NCI-H345 treated with DMSO at 0.1 percent for 48 hours (cell line): Measurements from ENCODE around the gene CUL7.
"Not testable (repeated sequence)": the region's sequence is repeated elsewhere in the genome, so short reads cannot be mapped to it uniquely, and the experiment has no call there.

Experiments used
- DNase-seq: peaks from one replicate; lab custom pipeline; 2025; ENCODE audit not compliant: unreplicated experiment; lab: John Stamatoyannopoulos, UW

CUL7 gene

DNA sequence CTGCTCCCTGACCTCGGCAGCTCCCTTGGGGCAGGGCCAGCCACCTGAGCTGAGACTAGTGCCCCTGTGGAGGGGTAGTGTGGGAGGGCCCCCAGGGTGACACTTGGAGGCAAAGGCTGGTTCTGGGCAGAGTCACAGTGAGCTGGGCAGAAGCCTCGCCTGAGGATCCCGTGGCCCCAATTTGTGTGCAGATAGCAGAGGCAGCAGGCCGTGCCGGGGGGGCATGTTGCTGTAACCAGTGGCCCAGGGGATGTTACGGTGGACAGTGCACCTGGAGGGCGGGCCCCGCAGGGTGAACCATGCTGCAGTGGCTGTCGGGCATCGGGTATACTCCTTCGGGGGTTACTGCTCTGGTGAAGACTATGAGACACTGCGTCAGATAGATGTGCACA is 36.7 kb downstream of the CUL7 start:
- no peak for DNase-seq

DNA sequence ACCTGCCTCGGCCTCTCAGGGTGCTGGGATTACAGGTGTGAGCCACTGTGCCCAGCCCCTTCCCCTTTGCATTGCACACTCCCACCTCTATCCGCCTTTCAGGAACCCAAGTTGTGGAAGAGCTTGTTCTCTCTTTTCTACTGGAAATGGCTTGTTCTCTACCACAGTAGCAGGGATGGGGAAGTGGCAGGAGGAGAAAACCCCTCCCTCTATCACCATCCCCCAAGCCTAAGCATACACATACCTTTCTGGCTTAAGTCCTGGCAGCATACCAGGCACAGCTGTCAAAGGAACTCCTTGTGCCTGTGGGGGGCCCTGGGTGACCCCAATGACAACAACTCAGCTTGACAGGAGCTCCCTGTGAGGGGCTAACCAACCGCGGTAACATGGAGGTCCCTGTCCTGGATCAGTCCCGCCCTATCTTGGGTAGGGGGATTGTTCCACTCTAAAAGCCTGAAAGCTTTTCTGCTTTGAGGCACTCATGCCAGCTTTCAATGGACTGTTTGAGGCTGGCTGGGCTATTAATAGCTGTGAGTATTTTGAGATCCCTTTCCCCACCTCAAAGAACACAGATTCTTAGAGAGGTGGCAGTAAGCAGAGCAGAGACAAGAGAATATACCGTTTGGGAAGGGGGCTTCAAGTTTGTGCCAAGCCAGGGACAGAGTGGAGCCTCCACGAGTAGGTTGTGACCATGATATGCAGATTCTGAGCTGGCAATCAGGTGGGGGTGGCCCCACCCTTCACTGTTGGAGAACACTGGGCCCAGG is 37.3 kb downstream of the CUL7 start:
- no peak for DNase-seq

DNA sequence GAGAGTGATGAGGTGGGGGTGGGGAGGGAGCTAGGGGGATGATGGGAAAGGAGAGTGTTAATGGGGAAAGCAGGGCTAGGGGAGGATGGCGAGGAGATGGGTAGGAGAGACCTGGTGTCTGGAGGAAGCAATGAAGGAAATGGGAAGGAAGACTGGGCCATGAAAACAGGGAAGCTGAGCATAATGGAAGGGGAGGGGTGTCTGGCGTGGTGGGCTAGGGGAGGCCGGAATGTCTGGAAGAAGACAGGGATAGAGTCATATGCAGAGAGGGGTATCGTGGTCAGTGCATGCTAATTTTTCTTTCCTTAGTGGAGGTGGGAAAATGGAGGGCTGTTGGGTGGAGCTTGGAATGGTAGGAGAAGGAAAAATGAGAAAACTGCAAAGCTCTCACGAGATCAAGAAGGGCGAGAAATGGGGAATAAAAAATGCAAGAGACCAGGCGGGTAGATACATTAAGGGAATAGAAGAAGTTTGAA is 39.2 kb downstream of the CUL7 start:
- no peak for DNase-seq

DNA sequence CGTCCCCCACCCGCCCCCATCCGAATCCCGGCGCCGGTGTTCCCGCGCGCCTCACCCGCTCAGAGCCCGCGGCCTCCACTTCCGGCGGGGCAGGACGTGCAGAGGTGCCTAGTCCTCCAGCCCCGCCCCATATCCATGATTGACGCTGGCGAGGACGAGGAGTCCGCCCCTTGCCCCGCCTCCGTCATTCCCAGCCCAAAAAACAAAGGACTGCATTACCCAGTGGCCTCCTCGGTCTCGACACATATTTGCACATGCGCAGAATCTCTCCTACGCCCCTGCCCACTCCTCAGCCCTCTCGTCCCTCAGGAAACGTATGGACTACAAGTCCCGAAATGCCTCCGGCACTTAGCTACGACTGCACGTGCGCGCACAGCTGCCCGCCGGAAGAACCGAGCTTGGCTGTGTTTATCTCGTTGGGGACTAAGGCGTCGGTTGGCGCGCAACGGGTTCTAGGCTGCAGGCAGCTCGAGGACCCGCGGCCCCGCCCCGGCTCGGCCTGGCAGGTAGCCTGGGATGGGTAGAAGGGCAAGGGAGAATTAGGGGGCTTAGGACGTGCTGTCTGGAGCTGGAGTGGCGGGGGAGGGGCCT is 39.7 kb downstream of the CUL7 start, which contains the start of the genes KLHDC3 and MEA1:
Gene KLHDC3 (plus strand): TSS at position 407 of the 591 bp plus-strand sequence. CDS start 2,944 bp downstream, outside the sequence.
Gene MEA1 (minus strand): TSS at position 104 of the 591 bp plus-strand sequence. CDS start 133 bp downstream, outside the sequence.
- peak; percentile 99 for DNase-seq

DNA sequence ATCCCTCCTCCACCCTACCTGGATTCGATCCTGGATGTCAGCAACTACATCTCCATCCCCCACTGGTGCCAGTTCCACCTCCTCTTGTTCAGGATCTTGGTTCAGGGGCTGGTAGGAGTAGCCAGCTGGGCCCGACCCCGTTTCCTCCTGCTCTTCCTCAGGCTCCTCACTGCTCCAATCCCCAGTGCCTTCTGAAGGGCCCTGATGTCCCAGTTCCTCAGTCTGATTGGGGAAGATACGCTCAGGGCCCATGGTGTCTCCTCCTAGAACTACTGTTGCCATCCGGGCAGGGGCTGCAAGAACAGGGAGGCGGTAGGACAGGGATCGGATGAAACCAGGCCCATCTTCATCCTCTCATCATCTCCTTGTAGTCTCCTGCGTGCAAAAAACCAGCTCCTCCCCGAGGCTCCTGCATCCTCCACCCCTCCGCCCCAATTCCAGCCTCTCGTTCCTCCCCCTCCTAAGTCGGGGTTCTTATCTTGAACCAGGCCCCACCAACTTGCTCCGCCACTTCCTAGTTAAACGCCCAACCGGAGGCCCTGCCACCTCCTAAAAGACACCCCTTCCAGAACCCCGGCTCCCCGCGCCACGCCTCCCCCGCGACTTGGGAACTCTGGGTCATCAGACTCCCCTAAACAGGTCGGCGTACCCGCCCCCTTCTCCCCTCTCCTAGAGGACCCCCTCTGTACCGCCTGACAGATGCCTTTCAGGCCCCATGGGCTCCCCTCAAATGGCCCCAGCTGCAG is 40.4 kb downstream of the CUL7 start:
- DNase-seq, result no peak

DNA sequence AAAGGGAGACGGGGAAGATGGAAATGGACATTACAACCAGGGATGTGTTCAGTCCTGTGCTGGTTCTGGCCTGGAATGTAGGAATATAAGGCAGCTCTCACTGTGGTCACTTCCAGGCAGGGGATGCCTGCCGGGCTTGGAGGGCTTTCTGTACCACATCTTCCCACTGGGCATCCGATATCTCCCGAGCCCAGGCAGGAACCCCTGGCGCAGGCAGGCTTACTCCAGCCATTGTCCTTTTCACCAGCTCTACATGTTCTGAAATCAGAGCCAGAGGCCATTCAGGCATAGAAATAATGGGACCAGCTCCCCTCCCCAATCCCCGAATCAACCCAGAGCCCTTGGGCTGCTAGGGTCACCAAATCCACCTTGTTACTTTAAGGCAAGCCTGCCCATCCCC is 41.3 kb downstream of the CUL7 start:
- DNase-seq, result no peak

DNA sequence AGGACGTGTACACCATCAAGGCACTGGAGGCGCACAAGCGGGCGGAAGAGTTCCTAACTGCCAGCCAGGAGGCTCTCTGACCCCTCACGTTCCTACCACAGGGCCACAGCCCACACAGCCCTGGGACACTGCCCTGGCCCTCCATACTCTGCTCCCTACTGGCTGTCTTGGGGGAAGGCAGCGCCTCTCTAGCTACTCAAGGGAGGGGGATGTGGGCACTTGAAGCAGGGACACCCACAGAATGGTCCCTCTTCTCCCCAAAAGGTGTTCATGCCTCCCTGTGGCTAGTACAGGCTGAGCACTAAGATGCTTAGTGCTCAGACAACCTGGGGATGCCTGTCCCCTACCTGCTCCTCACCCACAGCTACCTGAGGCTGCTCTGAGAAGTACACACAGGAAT is 42.4 kb downstream of the CUL7 start:
- no peak for DNase-seq

DNA sequence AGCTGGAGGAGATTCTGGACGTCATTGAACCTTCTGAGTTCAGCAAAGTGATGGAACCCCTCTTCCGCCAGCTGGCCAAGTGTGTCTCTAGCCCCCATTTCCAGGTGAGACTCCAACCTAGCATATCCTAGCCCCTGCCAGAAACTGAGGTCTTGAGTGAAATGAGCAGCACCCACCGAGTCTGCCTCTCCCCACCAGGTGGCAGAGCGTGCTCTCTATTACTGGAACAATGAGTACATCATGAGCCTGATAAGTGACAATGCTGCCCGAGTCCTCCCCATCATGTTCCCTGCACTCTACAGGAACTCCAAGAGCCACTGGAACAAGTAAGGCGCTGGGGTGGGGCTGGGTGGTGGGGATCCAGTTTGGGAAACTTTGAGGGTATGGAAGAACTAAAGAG is 44.5 kb downstream of the CUL7 start:
- DNase-seq, result no peak

DNA sequence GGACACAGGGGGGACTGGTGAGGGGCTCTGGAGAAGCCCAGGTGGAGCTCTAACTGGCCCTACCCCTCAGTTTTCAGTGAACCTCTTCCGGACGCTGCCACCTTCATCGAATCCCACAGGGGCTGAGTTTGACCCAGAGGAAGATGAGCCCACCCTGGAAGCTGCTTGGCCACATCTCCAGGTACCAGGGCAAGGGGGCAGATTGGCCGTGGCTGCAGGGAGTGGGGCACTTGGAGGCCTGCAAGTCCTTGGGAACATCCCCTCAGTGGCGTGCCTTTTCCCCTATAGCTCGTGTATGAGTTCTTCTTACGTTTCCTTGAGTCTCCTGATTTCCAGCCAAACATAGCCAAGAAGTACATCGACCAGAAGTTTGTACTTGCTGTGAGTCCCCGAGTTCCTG is 46.5 kb downstream of the CUL7 start:
- no peak for DNase-seq

DNA sequence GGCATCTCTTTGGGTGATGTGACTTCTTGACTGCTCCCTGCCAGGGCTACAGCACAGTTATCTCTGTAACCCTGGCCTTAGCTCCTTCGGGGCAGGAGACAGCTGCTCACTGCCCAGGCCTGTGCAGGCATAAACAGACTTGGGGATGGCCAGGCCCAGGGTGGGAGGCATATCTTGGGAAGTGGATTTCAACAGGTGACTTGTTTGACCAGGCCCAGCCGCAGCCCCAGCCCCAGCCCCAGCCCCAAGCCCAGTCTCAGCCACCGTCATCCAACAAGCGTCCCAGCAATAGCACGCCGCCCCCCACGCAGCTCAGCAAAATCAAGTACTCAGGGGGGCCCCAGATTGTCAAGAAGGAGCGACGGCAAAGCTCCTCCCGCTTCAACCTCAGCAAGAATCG is 47.4 kb downstream of the CUL7 start:
- DNase-seq, result no peak

DNA sequence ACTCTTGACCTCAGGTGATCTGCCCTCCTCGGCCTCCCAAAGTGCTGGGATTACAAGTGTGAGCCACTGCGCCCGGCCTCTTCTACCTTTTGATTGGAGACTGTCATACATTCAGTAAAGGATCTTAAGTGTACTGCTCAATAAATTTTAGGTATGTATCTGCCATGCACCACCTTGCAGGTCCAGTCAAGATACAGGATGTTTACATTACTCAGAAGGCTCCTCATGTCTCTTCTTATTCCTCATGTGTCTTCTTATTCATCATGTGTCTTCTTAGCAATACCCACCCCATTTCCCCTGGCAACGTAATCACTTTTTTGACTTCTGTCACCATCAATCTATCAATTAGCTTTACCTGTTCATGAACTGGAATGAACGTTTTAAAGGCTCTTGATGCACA is 47.8 kb downstream of the CUL7 start:
- no peak for DNase-seq

DNA sequence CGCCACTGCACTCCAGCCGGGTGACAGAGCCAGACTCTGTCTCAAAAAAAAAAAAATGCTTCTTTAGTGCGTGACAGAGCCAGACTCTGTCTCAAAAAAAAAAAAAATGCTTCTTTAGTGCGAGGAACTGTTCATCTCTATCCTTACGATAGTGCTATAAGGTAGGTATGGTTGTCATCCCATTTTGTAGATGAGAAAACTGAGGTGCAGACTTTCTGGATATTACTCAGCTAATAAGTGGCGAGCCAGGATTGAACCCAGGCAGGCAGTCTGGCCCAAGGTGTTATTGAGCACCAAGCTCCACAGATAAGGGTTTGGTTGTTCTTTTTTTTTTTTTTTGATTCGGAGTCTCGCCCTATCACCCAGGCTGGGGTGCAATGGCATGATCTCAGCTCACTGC is 51.8 kb downstream of the CUL7 start:
- no peak for DNase-seq

DNA sequence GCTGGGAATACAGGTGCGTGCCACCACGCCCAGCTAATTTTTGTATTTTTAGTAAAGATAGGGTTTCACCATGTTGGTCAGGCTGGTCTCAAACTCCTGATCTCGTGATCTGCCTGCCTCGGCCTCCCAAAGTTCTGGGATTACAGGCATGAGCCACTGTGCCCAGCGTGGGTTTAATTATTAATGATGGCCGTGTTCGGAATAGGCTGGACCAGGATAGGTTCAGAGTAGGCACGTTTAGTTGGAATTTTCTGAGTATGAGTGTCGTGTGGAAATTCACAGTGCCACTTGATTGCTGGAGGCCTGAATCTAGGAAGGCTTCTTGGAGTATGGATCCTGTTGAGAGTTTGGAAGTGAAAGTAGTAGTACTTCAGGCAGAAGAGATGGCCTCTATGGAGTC is 55.4 kb downstream of the CUL7 start:
- not testable (repeated sequence) for DNase-seq

DNA sequence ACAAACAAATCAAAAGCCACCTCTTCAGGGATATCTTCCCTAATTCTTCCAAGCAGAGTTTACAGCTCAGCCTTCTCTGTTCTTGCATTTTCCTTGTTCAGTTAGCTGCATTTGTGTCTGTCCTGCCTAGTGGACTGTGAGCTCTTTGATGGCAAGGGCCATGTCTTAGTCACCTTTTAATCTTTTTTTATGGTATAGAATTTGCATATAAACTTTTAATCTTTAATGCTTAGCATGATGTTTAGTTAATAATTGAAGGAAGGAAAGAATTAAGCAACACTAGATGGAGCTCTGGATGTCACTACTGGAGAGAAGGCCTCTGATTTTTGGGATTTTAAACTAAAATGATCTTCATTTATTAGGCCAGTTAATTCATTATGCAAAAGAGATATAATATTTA is 57.1 kb downstream of the CUL7 start:
- DNase-seq, result no peak

DNA sequence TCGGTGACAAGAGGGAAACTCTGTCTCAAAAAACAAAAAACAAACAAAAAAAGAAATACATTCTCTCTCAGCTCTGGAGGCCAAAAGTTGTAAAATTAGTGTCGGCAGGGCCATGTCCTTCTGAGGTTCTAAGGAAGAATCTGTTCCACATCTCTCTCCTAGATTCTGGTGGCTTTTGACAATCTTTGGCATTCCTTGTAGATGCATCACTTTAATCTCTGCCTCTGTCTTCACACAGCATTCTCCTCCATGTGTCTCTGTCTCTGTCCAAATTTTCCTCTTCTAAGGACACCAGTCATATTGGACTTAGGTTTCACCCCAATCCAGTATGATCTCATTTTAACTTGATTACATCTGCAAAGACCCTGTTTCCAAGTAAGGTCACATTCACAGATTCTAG is 60.2 kb downstream of the CUL7 start:
- DNase-seq, result no peak

DNA sequence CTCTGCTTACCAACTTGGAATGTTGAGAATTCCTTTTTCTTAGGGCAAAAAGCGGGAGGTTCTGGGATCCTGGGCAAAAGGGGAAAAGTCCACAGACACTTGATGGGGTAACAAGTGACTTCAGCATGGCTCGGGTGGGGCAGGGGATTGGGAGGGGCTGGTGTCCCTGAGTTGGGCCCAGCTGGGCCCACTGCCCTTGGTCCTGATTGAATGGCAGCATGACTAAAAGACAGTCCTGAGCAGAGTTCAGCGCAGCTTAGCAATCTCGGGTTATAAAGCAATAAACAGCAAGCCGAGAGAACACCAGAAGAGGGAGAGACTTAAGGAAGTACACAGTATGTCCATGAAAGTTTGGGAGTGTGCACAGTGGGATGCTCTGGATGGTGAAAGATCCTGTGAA is 63.7 kb downstream of the CUL7 start:
- DNase-seq, result no peak

DNA sequence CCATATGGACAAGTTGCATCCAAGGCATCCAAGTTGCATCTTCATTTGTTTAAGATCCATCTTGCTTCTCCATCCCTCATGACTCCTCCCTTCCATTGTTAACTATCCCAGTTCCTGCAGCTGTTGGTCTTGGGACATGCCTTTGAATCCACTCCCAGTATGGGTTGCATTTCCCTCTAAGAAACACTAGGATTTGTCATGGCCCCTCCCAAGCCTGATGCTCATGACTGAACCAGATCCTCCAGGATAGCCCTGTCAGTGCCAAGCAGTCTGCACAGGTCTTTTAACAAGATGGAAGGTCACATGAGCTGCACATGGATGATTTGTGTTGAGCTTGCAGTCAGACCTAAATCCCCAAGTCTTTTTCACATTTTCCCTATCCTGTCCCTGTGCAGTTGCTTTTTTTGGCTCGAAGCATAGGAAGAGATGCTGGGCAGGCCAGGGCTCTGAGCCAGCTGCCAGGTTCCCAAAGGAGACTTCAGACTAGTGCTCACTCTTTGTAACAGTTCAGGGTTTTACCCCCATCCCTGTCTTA is 65.1 kb downstream of the CUL7 start:
- no peak for DNase-seq
